Thymus (tissue), 11 donors: Measurements from ENCODE around the gene TBC1D14. TPM values are rescaled to one million over a fixed set of nuclear protein-coding genes. Genes with fewer than 3 reads are reported as not detected.
"Not testable (repeated sequence)": the region's sequence is repeated elsewhere in the genome, so short reads cannot be mapped to it uniquely, and the experiment has no call there.

ENCODE experiments used
- DNase-seq, 9 donors: peaks; one replicate each; pipeline ENCODE4 v3.0.0-alpha.2; 2013; ENCODE audit warnings: low spot score in 9 of 9, low read depth in 6 of 9, missing footprints in 1 of 9
- H3K27ac ChIP-seq, 2 donors: one replicate each; pipeline ENCODE4 v1.5.1; 2013; ENCODE audit warnings: control low read depth in 1 of 2, low read depth in 1 of 2, low read length in 1 of 2, mild to moderate bottlenecking in 1 of 2, moderate library complexity in 1 of 2
- H3K27me3 ChIP-seq, 2 donors: one replicate each; pipeline ENCODE4 v1.5.1; 2013; ENCODE audit warnings: low read length in 1 of 2; ENCODE audit not compliant: control insufficient read depth in 2 of 2, insufficient read depth in 1 of 2
- H3K36me3 ChIP-seq, 2 donors: one replicate each; pipeline ENCODE4 v1.5.1; 2013; ENCODE audit warnings: low read length in 1 of 2, mild to moderate bottlenecking in 1 of 2, moderate library complexity in 1 of 2; ENCODE audit not compliant: control insufficient read depth in 2 of 2, insufficient read depth in 2 of 2
- H3K4me1 ChIP-seq, 2 donors: one replicate each; pipeline ENCODE4 v1.5.1; 2013; ENCODE audit warnings: low read length in 2 of 2; ENCODE audit not compliant: control insufficient read depth in 2 of 2, insufficient read depth in 2 of 2
- H3K4me3 ChIP-seq, 2 donors: one replicate each; pipeline ENCODE4 v1.5.1; 2013; ENCODE audit warnings: low read length in 2 of 2, control low read depth in 1 of 2, mild to moderate bottlenecking in 1 of 2
- H3K9me3 ChIP-seq, 2 donors: one replicate each; pipeline ENCODE4 v1.5.1; 2013; ENCODE audit warnings: low read length in 1 of 2, mild to moderate bottlenecking in 1 of 2; ENCODE audit not compliant: control insufficient read depth in 2 of 2, insufficient read depth in 1 of 2
- WGBS: extraction: QIAGEN DNeasy Blood & Tissue Kit; methylation state at CpG from one replicate; pipeline ENCODE4 v1.1.7; 2013; 5-methylcytosine and 5-hydroxymethylcytosine counted together
- polyA plus RNA-seq: library from polyadenylated mRNA; stranded (reverse); fragments of 200-250 nt; gene quantifications from one replicate; pipeline ENCODE4 v1.2.3, GENCODE V29; 2013
- total RNA-seq: library from RNA; stranded (reverse); fragments of 120-200 nt; gene quantifications from one replicate; pipeline ENCODE4 v1.2.4, GENCODE V29; 2013
- donor health status: healthy.

Gene TBC1D14
- total and polyA plus RNA-seq, 2 donors, result 28.4 to 59.6 TPM

- H3K27ac ChIP-seq, result no peak overlapping the region
- H3K4me3 ChIP-seq, result no peak overlapping the region
- no peaks in the 10 kb centered on the region for H3K9me3 ChIP-seq
- peaks cover 5% of the 10 kb centered on the region in 2 donors for H3K4me1 ChIP-seq
- H3K27me3 ChIP-seq, result no peaks in the 10 kb centered on the region
- WGBS, result 38% methylated on average over 7 of the region's 7 CpGs
- H3K36me3 ChIP-seq, result peaks cover 5% of the 10 kb centered on the region in 2 donors
- peak; percentile 56 to 92 (median 81) for DNase-seq
These were observed 64.7 kb downstream of the TBC1D14 start for GRCh38 chr4:6974138-6974848.

- H3K9me3 ChIP-seq, H3K27ac ChIP-seq, H3K4me1 ChIP-seq, H3K4me3 ChIP-seq, H3K36me3 ChIP-seq, DNase-seq, H3K27me3 ChIP-seq: not testable (repeated sequence)
- WGBS, result over 99% methylated on average over 18 of the region's 33 CpGs
These were observed 68.2 kb downstream of the TBC1D14 start for GRCh38 chr4:6977846-6978245.

- Histone ChIP-seq H3K27me3 (no peaks in the 10 kb centered on the region), H3K36me3 (peaks cover 2 to 6% of the 10 kb centered on the region in 2 donors), H3K4me1 (peaks cover 9 to 24% of the 10 kb centered on the region in 2 donors), H3K27ac (no peak overlapping the region), H3K4me3 (no peak overlapping the region), H3K9me3 (no peaks in the 10 kb centered on the region)
- 94% methylated on average over 4 of the region's 4 CpGs for WGBS
- DNase-seq, result no peak
These were observed 74.0 kb downstream of the TBC1D14 start for GRCh38 chr4:6983544-6984142.

DNA sequence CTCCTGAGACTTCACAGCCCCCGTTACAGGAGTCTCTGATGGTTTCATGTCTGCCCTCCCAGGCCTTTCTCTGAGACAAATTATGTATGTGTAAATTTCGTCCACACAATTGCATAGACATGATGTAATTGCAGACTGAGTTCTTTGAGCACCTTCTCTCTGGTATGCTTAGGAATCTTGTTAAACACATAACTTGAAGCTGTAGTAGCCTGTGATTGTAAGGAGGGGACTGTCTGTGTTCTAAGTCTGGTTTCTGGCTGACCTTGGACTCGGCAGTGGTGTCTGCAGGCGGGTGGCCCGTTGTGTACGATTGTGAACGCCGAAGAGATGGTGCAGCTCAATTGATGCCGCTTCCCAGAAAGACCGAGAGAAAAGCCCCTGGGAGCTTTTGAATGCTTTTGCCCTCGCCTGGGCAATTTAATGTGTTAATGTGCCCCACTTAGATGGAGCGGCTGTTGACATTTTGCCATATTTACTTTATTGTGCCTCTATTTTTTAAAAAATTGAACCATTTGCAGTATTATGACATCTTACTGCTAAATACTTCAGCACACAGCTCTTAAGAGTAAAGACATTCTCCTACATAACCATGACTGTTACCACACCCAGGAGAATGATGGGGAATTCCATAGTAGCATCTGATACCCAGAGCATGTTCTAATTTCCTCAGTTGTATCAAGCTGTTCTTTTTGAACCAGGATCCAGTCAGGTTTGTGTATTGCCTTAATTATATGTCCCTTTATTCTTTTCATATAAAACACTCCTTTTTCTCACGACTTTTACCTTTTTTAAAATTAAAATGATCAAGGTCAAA, 75.2 kb downstream of the TBC1D14 start:
- no peak overlapping the region for H3K4me3 ChIP-seq
- peaks cover 9 to 30% of the 10 kb centered on the region in 2 donors for H3K4me1 ChIP-seq

GRCh38 chr4:6986072-6986780, 76.6 kb downstream of the TBC1D14 start:
- peaks cover 14 to 30% of the 10 kb centered on the region in 2 donors for H3K4me1 ChIP-seq
- 14% methylated on average over 28 of the region's 28 CpGs for WGBS
- peaks cover 10 to 16% of the 10 kb centered on the region in 2 donors for H3K36me3 ChIP-seq
- H3K9me3 ChIP-seq, result no peaks in the 10 kb centered on the region
- H3K27me3 ChIP-seq, result no peaks in the 10 kb centered on the region
- H3K4me3 ChIP-seq, result peak overlapping the region; percentile 66 to 82
- peak overlapping the region; percentile 94 to 95 for H3K27ac ChIP-seq
- DNase-seq, result peak in 1 of 9 donors; percentile 11

More for the DNA sequence above, 75.2 kb downstream of the TBC1D14 start:
- no peaks in the 10 kb centered on the region for H3K9me3 ChIP-seq
- no peak for DNase-seq
- H3K27me3 ChIP-seq, result no peaks in the 10 kb centered on the region
- WGBS, result 95% methylated on average over 13 of the region's 13 CpGs
- H3K36me3 ChIP-seq, result peaks cover 5 to 10% of the 10 kb centered on the region in 2 donors
- H3K27ac ChIP-seq, result peak overlapping the region in 1 of 2 donors; percentile 11

GRCh38 chr4:6986781-6987587, 77.4 kb downstream of the TBC1D14 start:
- Histone ChIP-seq H3K4me3 (peak overlapping the region; percentile 66 to 82), H3K36me3 (peaks cover 11 to 19% of the 10 kb centered on the region in 2 donors), H3K27me3 (no peaks in the 10 kb centered on the region), H3K9me3 (peaks cover 0 to under 1% of the 10 kb centered on the region in 2 donors), H3K4me1 (peaks cover 15 to 33% of the 10 kb centered on the region in 2 donors), H3K27ac (peak overlapping the region; percentile 94 to 95)
- DNase-seq, result peak; percentile 79 to 95 (median 91)
- WGBS, result under 1% methylated on average over 78 of the region's 78 CpGs

- Histone ChIP-seq H3K9me3 (peaks cover 0 to 4% of the 10 kb centered on the region in 2 donors), H3K27ac (peak overlapping the region; percentile 57 to 84), H3K4me3 (peak overlapping the region; percentile 65 to 82), H3K36me3 (peaks cover 12 to 19% of the 10 kb centered on the region in 2 donors), H3K27me3 (no peaks in the 10 kb centered on the region), H3K4me1 (peaks cover 16 to 38% of the 10 kb centered on the region in 2 donors)
- peak in 1 of 9 donors; percentile 17 for DNase-seq
- WGBS, result 20% methylated on average over 17 of the region's 17 CpGs
These were observed 77.9 kb downstream of the TBC1D14 start for GRCh38 chr4:6987588-6987961.
